ENCODE results near the gene ING3. TPM values are rescaled to one million over a fixed set of nuclear protein-coding genes. Genes with fewer than 3 reads are reported as not detected.

Gene ING3
- total RNA-seq, 1 donor from 2014 or later, result 12.7 TPM

- no peak overlapping the region for H3K4me3 ChIP-seq (ENCODE audit: low read depth, low read length)
- no peaks in the 10 kb centered on the region for H3K27me3 ChIP-seq (ENCODE audit: control insufficient read depth, insufficient read depth, low read length)
- TF ChIP-seq CTCF (IDR thresholded peaks at IDR 0.05; ENCODE audit: insufficient read depth, low read length, poor library complexity, severe bottlenecking), result no peak
- DNase-seq (ENCODE audit: low read depth), result no peak
- no peaks in the 10 kb centered on the region for H3K36me3 ChIP-seq (ENCODE audit: control insufficient read depth, insufficient read depth, low read length)
Measured at GRCh38 chr7:120964088-120964487, 13.5 kb downstream of the ING3 start.

- DNase-seq (ENCODE audit: low read depth), result no peak
- Histone ChIP-seq H3K4me3 (ENCODE audit: low read depth, low read length) (no peak overlapping the region), H3K36me3 (ENCODE audit: control insufficient read depth, insufficient read depth, low read length) (no peaks in the 10 kb centered on the region), H3K27me3 (ENCODE audit: control insufficient read depth, insufficient read depth, low read length) (no peaks in the 10 kb centered on the region)
- no peak for TF ChIP-seq CTCF (IDR thresholded peaks at IDR 0.05; ENCODE audit: insufficient read depth, low read length, poor library complexity, severe bottlenecking)
Measured at GRCh38 chr7:120966961-120967360, 16.4 kb downstream of the ING3 start.

- H3K27me3 ChIP-seq (ENCODE audit: control insufficient read depth, insufficient read depth, low read length), result no peaks in the 10 kb centered on the region
- no peak overlapping the region for H3K4me3 ChIP-seq (ENCODE audit: low read depth, low read length)
- TF ChIP-seq CTCF (IDR thresholded peaks at IDR 0.05; ENCODE audit: insufficient read depth, low read length, poor library complexity, severe bottlenecking), result no peak
- DNase-seq (ENCODE audit: low read depth), result no peak
- no peaks in the 10 kb centered on the region for H3K36me3 ChIP-seq (ENCODE audit: control insufficient read depth, insufficient read depth, low read length)
Measured at GRCh38 chr7:120973849-120974248, 23.3 kb downstream of the ING3 start.

- no peaks in the 10 kb centered on the region for H3K27me3 ChIP-seq (ENCODE audit: control insufficient read depth, insufficient read depth, low read length)
- DNase-seq (ENCODE audit: low read depth), result no peak
- no peak for TF ChIP-seq CTCF (IDR thresholded peaks at IDR 0.05; ENCODE audit: insufficient read depth, low read length, poor library complexity, severe bottlenecking)
- H3K36me3 ChIP-seq (ENCODE audit: control insufficient read depth, insufficient read depth, low read length), result no peaks in the 10 kb centered on the region
- H3K4me3 ChIP-seq (ENCODE audit: low read depth, low read length), result no peak overlapping the region
Measured at GRCh38 chr7:120979765-120980499, 29.4 kb downstream of the ING3 start.

GRCh38 chr7:120981117-120981516, 30.5 kb downstream of the ING3 start:
- TF ChIP-seq CTCF (IDR thresholded peaks at IDR 0.05; ENCODE audit: insufficient read depth, low read length, poor library complexity, severe bottlenecking), result no peak
- no peak overlapping the region for H3K4me3 ChIP-seq (ENCODE audit: low read depth, low read length)
- no peaks in the 10 kb centered on the region for H3K27me3 ChIP-seq (ENCODE audit: control insufficient read depth, insufficient read depth, low read length)
- DNase-seq (ENCODE audit: low read depth), result no peak
- no peaks in the 10 kb centered on the region for H3K36me3 ChIP-seq (ENCODE audit: control insufficient read depth, insufficient read depth, low read length)

Data from kidney epithelial cell (primary cell).